IPS-20b (cell line): ENCODE data around the gene ARV1.
A peak's percentile ranks its signal among the peaks of the same experiment; 100 is the strongest.

Experiments used
- H3K27ac ChIP-seq: one replicate; pipeline ENCODE4 v1.5.1; 2013; ENCODE audit warnings: low read length
- H3K27me3 ChIP-seq: 2 replicates; pipeline ENCODE4 v1.6.1; 2013; ENCODE audit warnings: mild to moderate bottlenecking, low read length, inconsistent platforms; ENCODE audit not compliant: insufficient read depth
- H3K36me3 ChIP-seq: 2 replicates; pipeline ENCODE4 v1.6.1; 2013; ENCODE audit warnings: low read depth, mild to moderate bottlenecking, inconsistent platforms, low read length, moderate library complexity; ENCODE audit not compliant: insufficient read depth
- H3K4me1 ChIP-seq: 2 replicates; pipeline ENCODE4 v1.6.1; 2013; ENCODE audit warnings: mild to moderate bottlenecking, control low read depth, inconsistent platforms, low read length, moderate library complexity; ENCODE audit not compliant: insufficient read depth
- H3K4me3 ChIP-seq: 2 replicates; pipeline ENCODE4 v1.5.1; 2013; ENCODE audit warnings: mild to moderate bottlenecking, low read length, inconsistent platforms
- H3K9ac ChIP-seq: 2 replicates; pipeline ENCODE4 v1.6.1; 2013; ENCODE audit warnings: low read depth, mild to moderate bottlenecking, inconsistent platforms, low read length, moderate library complexity
- H3K9me3 ChIP-seq: 2 replicates; pipeline ENCODE4 v1.6.1; 2013; ENCODE audit warnings: mild to moderate bottlenecking, low read depth, low read length, inconsistent platforms; ENCODE audit not compliant: insufficient read depth

Gene ARV1

DNA sequence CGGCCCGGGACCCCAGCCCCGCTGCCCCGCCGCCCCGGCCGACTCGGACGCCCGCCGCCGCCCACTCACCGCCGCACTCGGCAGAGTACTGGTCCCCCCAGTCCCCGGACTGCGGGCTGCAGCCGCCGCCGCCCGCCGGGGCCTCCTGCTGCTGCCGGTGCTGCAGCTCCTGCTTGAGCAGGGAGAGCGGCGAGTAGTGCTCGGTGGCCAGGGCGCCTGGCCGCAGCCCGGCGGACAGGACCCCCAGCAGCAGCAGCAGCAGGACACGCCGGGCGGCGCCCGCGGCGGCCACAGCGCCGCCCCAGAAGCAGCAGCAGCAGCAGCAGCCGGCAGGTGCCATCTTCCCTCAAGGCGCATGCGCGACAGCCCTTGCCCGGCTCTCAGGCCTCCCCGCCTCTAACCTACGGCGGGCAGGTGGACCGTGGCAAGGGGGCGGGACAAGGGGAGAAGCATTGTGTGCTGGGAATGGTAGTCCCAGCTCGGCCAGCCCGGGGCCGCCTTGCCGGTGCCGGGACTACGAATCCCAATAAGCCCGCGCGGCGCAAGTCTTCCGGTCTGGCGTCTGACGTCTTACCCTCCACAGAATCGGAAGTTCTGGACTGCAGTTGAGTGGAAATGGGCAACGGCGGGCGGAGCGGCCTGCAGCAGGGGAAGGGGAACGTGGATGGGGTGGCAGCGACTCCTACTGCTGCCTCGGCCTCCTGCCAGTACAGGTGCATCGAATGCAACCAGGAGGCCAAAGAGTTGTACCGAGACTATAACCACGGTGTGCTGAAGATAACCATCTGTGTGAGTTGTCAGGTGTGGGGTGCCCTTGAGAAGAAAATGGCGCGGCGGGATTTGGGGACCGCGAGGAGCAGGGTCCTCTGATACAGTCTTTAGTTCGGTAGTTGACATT, at the start of gene ARV1, which contains the start of gene TTC13:
Gene ARV1, plus strand, starts transcription at position 604 of the 898 bp plus-strand sequence. Its CDS starts 12 bp downstream, at position 616.
Gene TTC13, minus strand, starts transcription at position 371 of the 898 bp plus-strand sequence. Its CDS starts 31 bp downstream, at position 340.
- H3K27ac ChIP-seq, result no peak within 1 kb of the TSS

DNA sequence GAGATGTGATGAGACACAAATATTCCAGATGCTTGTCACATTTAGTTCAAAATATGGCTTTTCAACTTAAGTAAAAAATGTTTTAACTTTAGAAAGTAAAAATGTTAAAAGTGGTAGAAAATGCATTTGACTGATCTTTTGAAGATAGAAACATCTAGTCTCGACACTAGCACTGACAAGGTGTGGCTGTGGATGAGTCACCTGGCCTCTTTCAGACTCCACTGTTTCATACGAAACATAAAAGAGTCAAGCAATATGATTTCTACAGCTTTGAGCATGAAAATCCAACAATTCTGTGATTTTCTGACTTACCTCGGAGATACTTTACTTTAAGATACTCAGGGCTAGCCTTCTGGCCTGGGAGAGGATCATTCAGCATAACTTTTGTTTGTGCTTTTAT, 47.9 kb upstream of the ARV1 start:
- Histone ChIP-seq H3K36me3 (no peaks in the 10 kb centered on the region), H3K4me3 (no peak overlapping the region), H3K27me3 (no peaks in the 10 kb centered on the region), H3K27ac (no peak overlapping the region), H3K9ac (no peak overlapping the region), H3K4me1 (no peaks in the 10 kb centered on the region), H3K9me3 (no peaks in the 10 kb centered on the region)

More for the DNA sequence above, at the start of gene ARV1, which contains the start of gene TTC13:
- peak within 1 kb of the TSS; percentile 70; the same call in 1 of the 2 replicates for H3K9ac ChIP-seq
- no peaks in the 10 kb centered on the region for H3K9me3 ChIP-seq
- H3K4me1 ChIP-seq, result no peaks in the 10 kb centered on the region
- H3K27me3 ChIP-seq, result peaks cover 71% of the 10 kb centered on the region
- peak within 1 kb of the TSS; percentile 90 for H3K4me3 ChIP-seq
- peaks cover 6% of the 10 kb centered on the region for H3K36me3 ChIP-seq

DNA sequence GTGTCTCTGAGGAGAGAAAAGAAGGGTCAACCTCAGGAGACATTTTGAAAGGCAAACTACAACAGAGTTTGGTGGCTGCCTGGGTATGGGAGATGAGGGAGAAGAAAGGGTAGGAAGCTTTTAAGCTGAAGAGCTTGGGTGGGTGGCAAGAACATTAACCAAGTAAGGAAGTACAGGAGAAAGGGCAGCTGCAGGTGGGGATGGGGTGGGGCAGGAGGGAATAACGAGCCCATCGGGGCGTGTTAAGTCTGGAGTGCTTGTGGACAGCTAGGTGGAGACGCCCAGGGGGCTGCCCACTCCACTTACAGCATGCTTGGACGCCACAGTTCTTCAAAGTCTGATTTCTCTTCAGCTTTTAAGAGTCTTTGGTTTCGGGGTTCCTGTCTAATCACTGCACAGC, 43.0 kb upstream of the ARV1 start:
- Histone ChIP-seq H3K9ac (no peak overlapping the region), H3K36me3 (no peaks in the 10 kb centered on the region), H3K4me1 (no peaks in the 10 kb centered on the region), H3K9me3 (no peaks in the 10 kb centered on the region), H3K4me3 (no peak overlapping the region), H3K27me3 (no peaks in the 10 kb centered on the region), H3K27ac (no peak overlapping the region)

DNA sequence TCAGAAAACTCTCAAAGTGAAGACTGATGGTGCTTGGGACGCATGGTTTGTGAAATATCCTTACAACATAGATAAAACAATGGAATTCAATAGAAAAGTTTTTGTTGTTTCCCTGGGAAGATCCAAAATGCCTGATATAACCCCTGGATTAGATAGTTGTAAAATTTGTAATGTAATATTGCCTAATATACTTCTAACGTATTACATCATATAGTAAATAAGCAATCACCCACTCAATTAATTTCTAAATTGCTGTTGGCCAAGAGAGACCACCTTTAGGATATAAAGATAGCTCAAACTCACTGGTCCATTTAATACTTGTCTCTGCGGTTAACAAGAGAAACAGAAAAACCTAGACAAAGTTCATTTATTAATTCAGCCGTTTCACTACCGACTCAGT, 42.4 kb upstream of the ARV1 start:
- Histone ChIP-seq H3K27me3 (no peaks in the 10 kb centered on the region), H3K4me1 (no peaks in the 10 kb centered on the region), H3K27ac (no peak overlapping the region), H3K4me3 (no peak overlapping the region), H3K9ac (no peak overlapping the region), H3K36me3 (no peaks in the 10 kb centered on the region), H3K9me3 (no peaks in the 10 kb centered on the region)

DNA sequence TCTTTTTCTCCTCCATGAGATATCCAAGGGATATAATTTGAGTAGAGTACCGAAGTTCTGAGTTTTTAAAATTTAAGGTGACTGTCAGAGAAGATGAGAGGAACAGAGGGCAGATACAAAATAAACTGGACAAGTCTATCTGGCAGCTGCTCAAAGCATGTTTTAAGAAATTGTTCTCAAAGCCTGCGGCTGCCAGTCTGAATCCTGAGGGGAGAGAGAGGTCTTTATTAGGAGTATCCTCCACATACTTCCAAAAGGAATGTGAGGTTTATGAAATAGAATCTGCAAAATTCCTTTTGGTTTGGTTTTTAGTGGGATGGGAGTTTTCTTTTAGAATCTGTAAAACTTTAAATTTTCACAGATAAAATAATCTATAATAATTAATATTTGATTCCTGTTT, 41.5 kb upstream of the ARV1 start:
- Histone ChIP-seq H3K9ac (no peak overlapping the region), H3K27me3 (no peaks in the 10 kb centered on the region), H3K4me3 (no peak overlapping the region), H3K9me3 (no peaks in the 10 kb centered on the region), H3K36me3 (no peaks in the 10 kb centered on the region), H3K27ac (no peak overlapping the region), H3K4me1 (no peaks in the 10 kb centered on the region)

DNA sequence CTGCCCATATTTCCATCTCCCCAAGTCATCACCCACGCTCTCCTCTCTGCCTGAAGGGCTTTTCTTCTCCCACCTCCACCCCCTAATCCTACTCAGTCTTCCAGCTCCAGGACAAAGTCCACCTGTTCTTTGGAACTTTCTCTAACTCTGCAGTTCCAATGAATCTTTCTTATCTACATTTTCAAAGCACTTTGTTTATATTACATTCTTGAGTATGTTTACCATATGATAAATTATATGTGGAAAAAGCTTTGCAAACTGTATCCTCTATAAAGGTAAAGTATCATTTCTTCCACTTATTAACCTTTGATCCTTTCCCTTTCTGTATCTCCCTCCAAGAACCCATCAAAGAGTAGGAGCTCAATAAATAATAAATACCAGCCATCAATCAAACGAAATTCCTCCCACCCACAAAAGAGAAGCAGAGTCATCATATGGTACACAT, 39.9 kb upstream of the ARV1 start:
- no peaks in the 10 kb centered on the region for H3K36me3 ChIP-seq
- H3K27me3 ChIP-seq, result no peaks in the 10 kb centered on the region
- H3K9ac ChIP-seq, result no peak overlapping the region
- H3K9me3 ChIP-seq, result no peaks in the 10 kb centered on the region
- H3K4me1 ChIP-seq, result no peaks in the 10 kb centered on the region
- no peak overlapping the region for H3K4me3 ChIP-seq
- no peak overlapping the region for H3K27ac ChIP-seq

DNA sequence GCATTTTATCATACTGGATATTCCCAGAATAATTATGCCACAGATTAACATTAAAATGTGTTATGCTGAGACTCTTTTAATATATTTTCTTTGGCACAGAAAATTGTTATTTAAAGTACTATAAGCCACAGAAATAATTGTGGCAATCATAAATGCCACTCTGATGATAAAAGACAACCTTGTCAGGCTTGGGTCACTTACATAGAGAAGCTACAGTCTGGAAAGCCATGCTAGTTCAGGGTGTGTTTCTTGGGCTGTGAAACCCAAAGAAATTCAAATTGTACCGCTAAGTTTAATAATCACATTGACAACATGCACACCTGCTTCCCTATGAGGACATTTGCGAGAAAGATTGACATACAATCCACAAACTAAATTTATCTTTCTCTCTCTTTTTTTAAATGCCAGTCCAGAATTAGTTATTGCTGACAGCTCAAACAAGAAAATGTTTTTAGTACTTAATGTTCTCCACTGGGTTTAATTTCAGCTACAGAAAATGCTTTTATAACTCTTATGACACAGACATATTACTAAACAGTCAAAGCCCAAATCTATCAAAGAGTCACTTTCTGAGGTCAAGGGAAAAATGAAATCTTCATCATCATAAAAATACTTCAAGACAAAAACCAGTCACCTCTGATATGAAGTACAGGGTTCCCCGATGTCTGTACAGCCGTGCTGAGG, 38.9 kb upstream of the ARV1 start:
- Histone ChIP-seq H3K27me3 (no peaks in the 10 kb centered on the region), H3K9me3 (no peaks in the 10 kb centered on the region), H3K27ac (no peak overlapping the region), H3K4me1 (no peaks in the 10 kb centered on the region), H3K4me3 (no peak overlapping the region), H3K36me3 (no peaks in the 10 kb centered on the region), H3K9ac (no peak overlapping the region)

DNA sequence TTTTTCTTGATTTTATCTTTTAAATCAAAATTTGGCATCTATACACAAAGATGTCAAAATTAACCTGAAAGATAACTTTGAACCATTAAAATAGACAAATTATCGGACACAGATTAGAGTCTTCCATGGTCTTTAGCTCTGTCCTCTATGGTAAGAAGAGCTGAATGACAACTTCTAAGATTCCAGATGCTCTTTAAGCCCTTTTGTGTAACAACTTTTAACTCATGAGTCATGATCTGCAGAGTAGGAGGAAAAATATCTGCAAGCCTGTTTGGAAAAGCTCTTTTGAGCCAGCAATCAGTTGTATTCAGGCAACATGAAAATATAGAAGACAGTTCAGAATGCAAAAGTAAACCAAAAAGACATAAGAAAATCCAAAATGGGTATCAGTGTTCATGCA, 38.0 kb upstream of the ARV1 start:
- H3K4me1 ChIP-seq, result no peaks in the 10 kb centered on the region

DNA sequence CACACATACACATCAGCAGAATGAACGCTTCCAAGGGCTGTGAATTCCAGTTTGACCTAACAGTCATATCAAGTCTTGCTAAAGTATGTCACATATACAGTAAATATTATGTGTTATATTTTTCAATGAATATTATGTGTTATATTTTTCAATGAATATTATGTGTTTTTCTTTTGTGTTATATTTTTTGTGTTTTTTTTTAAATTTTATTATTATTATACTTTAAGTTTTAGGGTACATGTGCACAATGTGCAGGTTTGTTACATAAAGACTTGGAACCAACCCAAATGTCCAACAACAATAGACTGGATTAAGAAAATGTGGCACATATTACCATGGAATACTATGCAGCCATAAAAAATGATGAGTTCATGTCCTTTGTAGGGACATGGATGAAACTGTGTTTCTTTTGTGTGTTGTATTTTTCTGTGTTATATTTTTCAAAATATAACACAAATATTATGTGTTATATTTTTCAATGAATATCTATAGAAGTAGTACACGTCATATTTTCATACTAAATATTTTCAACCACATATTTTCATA, 35.8 kb upstream of the ARV1 start:
- no peak overlapping the region for H3K9ac ChIP-seq
- H3K4me1 ChIP-seq, result no peaks in the 10 kb centered on the region
- H3K9me3 ChIP-seq, result no peaks in the 10 kb centered on the region
- H3K27ac ChIP-seq, result no peak overlapping the region
- no peak overlapping the region for H3K4me3 ChIP-seq
- no peaks in the 10 kb centered on the region for H3K27me3 ChIP-seq
- no peaks in the 10 kb centered on the region for H3K36me3 ChIP-seq

More for the DNA sequence above, 38.0 kb upstream of the ARV1 start:
- no peaks in the 10 kb centered on the region for H3K9me3 ChIP-seq
- no peak overlapping the region for H3K27ac ChIP-seq
- no peak overlapping the region for H3K9ac ChIP-seq
- no peak overlapping the region for H3K4me3 ChIP-seq
- H3K36me3 ChIP-seq, result no peaks in the 10 kb centered on the region
- H3K27me3 ChIP-seq, result no peaks in the 10 kb centered on the region

DNA sequence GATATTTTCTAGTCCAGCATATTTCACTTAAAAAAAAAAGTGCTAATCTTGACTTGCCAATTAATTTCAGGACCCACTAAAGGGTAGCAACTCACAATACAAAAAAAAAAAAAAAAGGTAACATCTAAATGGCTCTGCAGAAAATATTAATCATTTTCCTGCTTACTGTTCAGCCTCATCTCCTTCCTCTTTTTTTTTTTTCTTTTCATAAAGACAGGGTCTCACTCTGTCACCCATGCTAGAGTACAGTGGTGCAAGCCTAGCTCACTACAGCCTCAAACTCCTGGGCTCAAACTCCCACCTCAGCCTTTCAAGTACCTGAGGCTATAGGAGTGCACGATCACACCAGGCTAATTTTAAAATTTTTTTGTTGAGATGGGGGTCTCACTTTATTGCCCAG, 30.6 kb upstream of the ARV1 start:
- Histone ChIP-seq H3K27ac (no peak overlapping the region), H3K4me1 (no peaks in the 10 kb centered on the region), H3K9me3 (no peaks in the 10 kb centered on the region), H3K27me3 (no peaks in the 10 kb centered on the region), H3K4me3 (no peak overlapping the region), H3K36me3 (no peaks in the 10 kb centered on the region), H3K9ac (no peak overlapping the region)

DNA sequence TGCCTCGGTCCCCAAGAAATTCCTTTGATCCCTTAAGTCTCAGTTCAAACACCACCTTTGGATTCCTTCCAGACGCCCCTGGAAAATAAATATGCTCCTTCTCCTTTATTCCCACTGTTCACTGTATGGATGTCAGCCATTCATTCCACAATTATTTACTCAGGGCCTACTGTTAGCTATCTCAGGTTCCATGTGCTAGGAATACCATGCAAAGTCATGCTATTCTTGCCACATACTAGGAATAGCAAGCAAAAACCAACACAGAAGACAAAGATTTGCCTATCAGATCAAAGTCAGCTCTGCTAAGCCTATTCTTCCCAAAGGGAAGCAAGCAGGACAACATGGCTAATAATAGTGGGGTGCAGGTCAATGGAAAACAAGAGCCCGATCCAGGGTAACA, 30.0 kb upstream of the ARV1 start:
- Histone ChIP-seq H3K27me3 (no peaks in the 10 kb centered on the region), H3K9ac (no peak overlapping the region), H3K27ac (no peak overlapping the region), H3K4me1 (no peaks in the 10 kb centered on the region), H3K36me3 (no peaks in the 10 kb centered on the region), H3K4me3 (no peak overlapping the region), H3K9me3 (no peaks in the 10 kb centered on the region)
